Measurements from ENCODE around the gene THSD4.

Gene THSD4

GRCh38 chr15:71547011-71547410 lies 431.7 kb downstream of the THSD4 start:
- no peak overlapping the region for H2BK5ac ChIP-seq (ENCODE audit: low read depth, low read length, poor library complexity, severe bottlenecking)
- no peak overlapping the region for H2AK5ac ChIP-seq (ENCODE audit: low read length, severe bottlenecking)
- WGBS: 78% methylated on average over 12 of the region's 12 CpGs
- no peak overlapping the region for H2AFZ ChIP-seq (ENCODE audit: low read depth, low read length)
- no peak overlapping the region for H3K4ac ChIP-seq (ENCODE audit: low read depth in 1 of 2, low read length in 2 of 2)
- no peaks in the 10 kb centered on the region for H3K36me3 ChIP-seq (ENCODE audit: control insufficient read depth in 1 of 2, insufficient read depth in 2 of 2, low read depth in 1 of 2, low read length in 2 of 2)
- H2BK15ac ChIP-seq (ENCODE audit: low read depth, poor library complexity, severe bottlenecking): no peak overlapping the region
- H4K8ac ChIP-seq (ENCODE audit: low read length): no peak overlapping the region
- no peak overlapping the region for H3K4me2 ChIP-seq (ENCODE audit: low read length, poor library complexity, severe bottlenecking)
- peaks cover 0 to 7% of the 10 kb centered on the region in 2 experiments for H3K27me3 ChIP-seq (ENCODE audit: control insufficient read depth in 1 of 2, insufficient read depth in 1 of 2, low read length in 2 of 2)
- no peak overlapping the region for H3K27ac ChIP-seq (ENCODE audit: low read length, poor library complexity, severe bottlenecking)
- no peak overlapping the region for H2BK12ac ChIP-seq (ENCODE audit: low read length in 2 of 2)
- H3K79me1 ChIP-seq (replicated peaks; ENCODE audit: low read length, poor library complexity, severe bottlenecking): peaks cover 6% of the 10 kb centered on the region
- H3K23ac ChIP-seq (ENCODE audit: low read length in 2 of 2): no peak overlapping the region
- no peak overlapping the region for H4K91ac ChIP-seq (ENCODE audit: low read length)
- DNase-seq: no peak
- H3K4me3 ChIP-seq (ENCODE audit: insufficient read depth in 1 of 2, low read depth in 1 of 2, low read length in 2 of 2): peak overlapping the region in 1 of 2 experiments; percentile 20
- no peak overlapping the region for H3K14ac ChIP-seq (ENCODE audit: low read length in 2 of 2)
- no peaks in the 10 kb centered on the region for H3K9me3 ChIP-seq (ENCODE audit: control insufficient read depth, low read length)
- no peaks in the 10 kb centered on the region for H3K4me1 ChIP-seq (ENCODE audit: control insufficient read depth, insufficient read depth, low read depth, low read length)
- H3K9ac ChIP-seq (ENCODE audit: low read length): peak overlapping the region; percentile 3
- H3K18ac ChIP-seq (ENCODE audit: low read depth in 1 of 2, low read length in 2 of 2): no peak overlapping the region
- H2BK120ac ChIP-seq (ENCODE audit: low read depth, low read length): no peak overlapping the region

GRCh38 chr15:71548401-71548807 lies 433.1 kb downstream of the THSD4 start:
- Histone ChIP-seq H4K8ac (ENCODE audit: low read length) (no peak overlapping the region), H4K91ac (ENCODE audit: low read length) (no peak overlapping the region), H3K4me2 (ENCODE audit: low read length, poor library complexity, severe bottlenecking) (no peak overlapping the region), H2BK12ac (ENCODE audit: low read length in 2 of 2) (no peak overlapping the region), H2AFZ (ENCODE audit: low read depth, low read length) (no peak overlapping the region), H2BK15ac (ENCODE audit: low read depth, poor library complexity, severe bottlenecking) (no peak overlapping the region), H3K9me3 (ENCODE audit: control insufficient read depth, low read length) (no peaks in the 10 kb centered on the region), H3K23ac (ENCODE audit: low read length in 2 of 2) (no peak overlapping the region), H2BK5ac (ENCODE audit: low read depth, low read length, poor library complexity, severe bottlenecking) (no peak overlapping the region), H3K18ac (ENCODE audit: low read depth in 1 of 2, low read length in 2 of 2) (no peak overlapping the region), H3K27me3 (ENCODE audit: control insufficient read depth in 1 of 2, insufficient read depth in 1 of 2, low read length in 2 of 2) (peaks cover 0 to 7% of the 10 kb centered on the region in 2 experiments), H3K4me3 (ENCODE audit: insufficient read depth in 1 of 2, low read depth in 1 of 2, low read length in 2 of 2) (no peak overlapping the region), H3K79me1 (replicated peaks; ENCODE audit: low read length, poor library complexity, severe bottlenecking) (peaks cover 3% of the 10 kb centered on the region), H3K14ac (ENCODE audit: low read length in 2 of 2) (no peak overlapping the region), H3K4ac (ENCODE audit: low read depth in 1 of 2, low read length in 2 of 2) (no peak overlapping the region), H3K36me3 (ENCODE audit: control insufficient read depth in 1 of 2, insufficient read depth in 2 of 2, low read depth in 1 of 2, low read length in 2 of 2) (no peaks in the 10 kb centered on the region), H3K27ac (ENCODE audit: low read length, poor library complexity, severe bottlenecking) (no peak overlapping the region), H3K9ac (ENCODE audit: low read length) (no peak overlapping the region), H3K4me1 (ENCODE audit: control insufficient read depth, insufficient read depth, low read depth, low read length) (no peaks in the 10 kb centered on the region), H2BK120ac (ENCODE audit: low read depth, low read length) (no peak overlapping the region), H2AK5ac (ENCODE audit: low read length, severe bottlenecking) (no peak overlapping the region)
- 54% methylated on average over 4 of the region's 4 CpGs for WGBS
- DNase-seq: no peak

- H4K91ac ChIP-seq (ENCODE audit: low read length): no peak overlapping the region
- H3K36me3 ChIP-seq (ENCODE audit: control insufficient read depth in 1 of 2, insufficient read depth in 2 of 2, low read depth in 1 of 2, low read length in 2 of 2): no peaks in the 10 kb centered on the region
- no peak overlapping the region for H2AK5ac ChIP-seq (ENCODE audit: low read length, severe bottlenecking)
- H2BK12ac ChIP-seq (ENCODE audit: low read length in 2 of 2): no peak overlapping the region
- no peak overlapping the region for H4K8ac ChIP-seq (ENCODE audit: low read length)
- H3K18ac ChIP-seq (ENCODE audit: low read depth in 1 of 2, low read length in 2 of 2): no peak overlapping the region
- no peak overlapping the region for H3K27ac ChIP-seq (ENCODE audit: low read length, poor library complexity, severe bottlenecking)
- H3K4me3 ChIP-seq (ENCODE audit: insufficient read depth in 1 of 2, low read depth in 1 of 2, low read length in 2 of 2): no peak overlapping the region
- peaks cover 2% of the 10 kb centered on the region for H3K79me1 ChIP-seq (replicated peaks; ENCODE audit: low read length, poor library complexity, severe bottlenecking)
- no peak overlapping the region for H2AFZ ChIP-seq (ENCODE audit: low read depth, low read length)
- H3K4me2 ChIP-seq (ENCODE audit: low read length, poor library complexity, severe bottlenecking): no peak overlapping the region
- 64% methylated on average over 4 of the region's 5 CpGs for WGBS
- no peak overlapping the region for H3K9ac ChIP-seq (ENCODE audit: low read length)
- peaks cover 0 to 7% of the 10 kb centered on the region in 2 experiments for H3K27me3 ChIP-seq (ENCODE audit: control insufficient read depth in 1 of 2, insufficient read depth in 1 of 2, low read length in 2 of 2)
- no peak overlapping the region for H3K4ac ChIP-seq (ENCODE audit: low read depth in 1 of 2, low read length in 2 of 2)
- H3K23ac ChIP-seq (ENCODE audit: low read length in 2 of 2): no peak overlapping the region
- no peak overlapping the region for H2BK5ac ChIP-seq (ENCODE audit: low read depth, low read length, poor library complexity, severe bottlenecking)
- H2BK15ac ChIP-seq (ENCODE audit: low read depth, poor library complexity, severe bottlenecking): no peak overlapping the region
- no peak overlapping the region for H3K14ac ChIP-seq (ENCODE audit: low read length in 2 of 2)
- H2BK120ac ChIP-seq (ENCODE audit: low read depth, low read length): no peak overlapping the region
- no peak for DNase-seq
- H3K4me1 ChIP-seq (ENCODE audit: control insufficient read depth, insufficient read depth, low read depth, low read length): no peaks in the 10 kb centered on the region
- no peaks in the 10 kb centered on the region for H3K9me3 ChIP-seq (ENCODE audit: control insufficient read depth, low read length)
Measured at GRCh38 chr15:71549091-71549490, 433.8 kb downstream of the THSD4 start.

- Histone ChIP-seq H3K9ac (ENCODE audit: low read length) (no peak overlapping the region), H3K36me3 (ENCODE audit: control insufficient read depth in 1 of 2, insufficient read depth in 2 of 2, low read depth in 1 of 2, low read length in 2 of 2) (no peaks in the 10 kb centered on the region), H3K27ac (ENCODE audit: low read length, poor library complexity, severe bottlenecking) (no peak overlapping the region), H2BK120ac (ENCODE audit: low read depth, low read length) (no peak overlapping the region), H3K4me3 (ENCODE audit: insufficient read depth in 1 of 2, low read depth in 1 of 2, low read length in 2 of 2) (no peak overlapping the region), H3K4ac (ENCODE audit: low read depth in 1 of 2, low read length in 2 of 2) (no peak overlapping the region), H3K18ac (ENCODE audit: low read depth in 1 of 2, low read length in 2 of 2) (no peak overlapping the region), H3K9me3 (ENCODE audit: control insufficient read depth, low read length) (no peaks in the 10 kb centered on the region), H3K4me2 (ENCODE audit: low read length, poor library complexity, severe bottlenecking) (no peak overlapping the region), H4K91ac (ENCODE audit: low read length) (no peak overlapping the region), H2BK15ac (ENCODE audit: low read depth, poor library complexity, severe bottlenecking) (no peak overlapping the region), H3K4me1 (ENCODE audit: control insufficient read depth, insufficient read depth, low read depth, low read length) (no peaks in the 10 kb centered on the region), H2BK5ac (ENCODE audit: low read depth, low read length, poor library complexity, severe bottlenecking) (no peak overlapping the region), H3K27me3 (ENCODE audit: control insufficient read depth in 1 of 2, insufficient read depth in 1 of 2, low read length in 2 of 2) (peaks cover 0 to 7% of the 10 kb centered on the region in 2 experiments), H2AFZ (ENCODE audit: low read depth, low read length) (no peak overlapping the region), H2BK12ac (ENCODE audit: low read length in 2 of 2) (no peak overlapping the region), H3K79me1 (replicated peaks; ENCODE audit: low read length, poor library complexity, severe bottlenecking) (peaks cover 2% of the 10 kb centered on the region), H2AK5ac (ENCODE audit: low read length, severe bottlenecking) (no peak overlapping the region), H3K23ac (ENCODE audit: low read length in 2 of 2) (no peak overlapping the region), H3K14ac (ENCODE audit: low read length in 2 of 2) (no peak overlapping the region), H4K8ac (ENCODE audit: low read length) (no peak overlapping the region)
- 53% methylated on average over 5 of the region's 5 CpGs for WGBS
- no peak for DNase-seq
Measured at GRCh38 chr15:71549697-71550096, 434.4 kb downstream of the THSD4 start.
